ENCODE measurements around the gene PNKP. TPM values are rescaled to one million over a fixed set of nuclear protein-coding genes. Genes with fewer than 3 reads are reported as not detected.
A peak's percentile ranks its signal among the peaks of the same experiment; 100 is the strongest.

Gene PNKP
- total and polyA plus RNA-seq, 10 donors, result 36.6 to 203 (median 108) TPM

- TF ChIP-seq POLR2AphosphoS5 (IDR thresholded peaks at IDR 0.05), result peak in 1 of 3 donors; percentile 31
- TF ChIP-seq CTCF (IDR thresholded peaks at IDR 0.05 in 8 of 11, conservative IDR thresholded peaks at IDR 0.05 in 3 of 11), result no peak
- TF ChIP-seq POLR2A (IDR thresholded peaks at IDR 0.05), result no peak
- no peak for DNase-seq
Observed at GRCh38 chr19:49844138-49845095, 23.0 kb downstream of the PNKP start.

GRCh38 chr19:49843265-49843664 is 24.1 kb downstream of the PNKP start:
- TF ChIP-seq POLR2AphosphoS5 (IDR thresholded peaks at IDR 0.05) (peak in 1 of 3 donors; percentile 51), CTCF (IDR thresholded peaks at IDR 0.05 in 8 of 11, conservative IDR thresholded peaks at IDR 0.05 in 3 of 11) (no peak)
- Histone ChIP-seq H3K27me3 (replicated peaks in 1 of 7) (no peaks in the 10 kb centered on the region), H3K36me3 (peaks cover 0 to 30% (median 17%) of the 10 kb centered on the region in 6 donors), H3K9me3 (no peaks in the 10 kb centered on the region), H3K4me1 (peaks cover 0 to 39% (median 17%) of the 10 kb centered on the region in 6 donors), H3K27ac (peak overlapping the region; percentile 19 to 78 (median 66)), H3K4me3 (no peak overlapping the region)
- 55 to 74% (median 63%) methylated on average over 3 of the region's 3 CpGs for WGBS, 5 donors
- no peak for DNase-seq
- intact Hi-C loops (cut with DNase I; ENCODE audit: low total_unique reads), result no loop called here

More at GRCh38 chr19:49844138-49845095, 23.0 kb downstream of the PNKP start:
- 56 to 85% (median 69%) methylated on average over 17 to 18 of the region's 18 CpGs for WGBS, 5 donors
- Histone ChIP-seq H3K4me1 (peaks cover 0 to 51% (median 24%) of the 10 kb centered on the region in 6 donors), H3K27ac (peak overlapping the region in 4 of 8 donors; percentile 64 to 78 (median 71)), H3K4me3 (no peak overlapping the region), H3K9me3 (peaks cover 0 to 6% (median 0%) of the 10 kb centered on the region in 8 donors), H3K36me3 (peaks cover 0 to 19% (median 6%) of the 10 kb centered on the region in 6 donors), H3K27me3 (replicated peaks in 1 of 7) (no peaks in the 10 kb centered on the region)
- intact Hi-C loops (cut with DNase I; ENCODE audit: low total_unique reads), result no loop called here

GRCh38 chr19:49840736-49841249 is 26.6 kb downstream of the PNKP start:
- 83 to 89% (median 88%) methylated on average over 17 of the region's 17 CpGs for WGBS, 5 donors
- H3K9me3 ChIP-seq, result no peaks in the 10 kb centered on the region
- no peak for TF ChIP-seq POLR2A (IDR thresholded peaks at IDR 0.05)
- no peak for TF ChIP-seq POLR2AphosphoS5 (IDR thresholded peaks at IDR 0.05)
- TF ChIP-seq CTCF (IDR thresholded peaks at IDR 0.05 in 8 of 11, conservative IDR thresholded peaks at IDR 0.05 in 3 of 11), result no peak
- intact Hi-C loops (cut with DNase I; ENCODE audit: low total_unique reads), result no loop called here
- H3K27ac ChIP-seq, result no peak overlapping the region
- H3K4me3 ChIP-seq, result no peak overlapping the region
- DNase-seq, result no peak
- peaks cover 0 to 55% (median 41%) of the 10 kb centered on the region in 6 donors for H3K36me3 ChIP-seq
- peaks cover 0 to 31% (median 14%) of the 10 kb centered on the region in 6 donors for H3K4me1 ChIP-seq
- no peaks in the 10 kb centered on the region for H3K27me3 ChIP-seq (replicated peaks in 1 of 7)

GRCh38 chr19:49840321-49840720 is 27.1 kb downstream of the PNKP start:
- H3K9me3 ChIP-seq, result no peaks in the 10 kb centered on the region
- no peak overlapping the region for H3K27ac ChIP-seq
- WGBS, 5 donors, result 90 to 95% (median 92%) methylated on average over 11 of the region's 11 CpGs
- H3K27me3 ChIP-seq (replicated peaks in 1 of 7), result no peaks in the 10 kb centered on the region
- peaks cover 0 to 60% (median 45%) of the 10 kb centered on the region in 6 donors for H3K36me3 ChIP-seq
- DNase-seq, result no peak
- peaks cover 0 to 26% (median 14%) of the 10 kb centered on the region in 6 donors for H3K4me1 ChIP-seq
- no peak overlapping the region for H3K4me3 ChIP-seq
- no peak for TF ChIP-seq POLR2A (IDR thresholded peaks at IDR 0.05)
- no peak for TF ChIP-seq POLR2AphosphoS5 (IDR thresholded peaks at IDR 0.05)
- TF ChIP-seq CTCF (IDR thresholded peaks at IDR 0.05 in 8 of 11, conservative IDR thresholded peaks at IDR 0.05 in 3 of 11), result no peak
- intact Hi-C loops (cut with DNase I; ENCODE audit: low total_unique reads), result no loop called here
